ENCODE data around the gene TXNDC11. TPM values are rescaled to one million over a fixed set of nuclear protein-coding genes. Genes with fewer than 3 reads are reported as not detected.

TXNDC11 gene
- total and polyA plus RNA-seq, 3 donors from 2014 or later = 34.4 to 45.3 (median 42.3) TPM

DNA sequence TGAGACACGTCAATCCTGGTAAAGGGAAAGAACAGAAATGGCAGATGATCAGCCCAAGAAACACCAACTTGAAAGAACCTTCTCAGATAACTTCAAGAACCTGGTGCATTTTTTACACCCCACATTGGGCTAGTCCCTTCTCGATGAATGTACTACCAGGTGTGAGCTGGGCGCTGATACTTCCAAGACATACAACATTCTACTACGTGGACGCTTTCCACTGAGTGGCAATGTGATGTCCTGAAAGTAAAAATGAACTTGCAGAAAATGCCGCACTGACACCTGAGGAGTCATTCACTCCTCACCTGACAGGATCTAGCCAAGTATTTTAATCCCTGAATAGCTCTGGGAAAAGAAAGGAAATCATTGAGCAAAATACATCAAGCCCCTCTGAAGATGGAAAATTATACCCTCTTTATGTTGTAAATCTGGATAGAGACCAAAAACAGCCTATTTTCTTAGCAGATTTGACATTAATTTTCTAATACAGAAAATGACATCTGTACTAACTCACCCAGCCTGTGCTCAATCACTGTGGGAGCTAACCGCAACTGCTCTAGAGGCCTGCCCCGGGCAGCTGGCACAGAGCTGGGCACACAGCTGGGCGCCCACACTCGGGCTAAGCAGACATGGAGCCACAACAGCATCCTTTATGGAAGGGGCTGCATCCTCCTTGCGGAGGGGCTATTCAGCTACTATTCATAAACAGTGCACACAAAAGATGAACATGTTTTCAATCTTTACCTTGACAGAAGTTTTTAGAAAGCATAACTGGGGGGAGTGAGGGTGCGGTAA, 58.2 kb downstream of the TXNDC11 start:
- TF ChIP-seq POLR2A (IDR thresholded peaks at IDR 0.05) = no peak
- TF ChIP-seq, protein P1, sequence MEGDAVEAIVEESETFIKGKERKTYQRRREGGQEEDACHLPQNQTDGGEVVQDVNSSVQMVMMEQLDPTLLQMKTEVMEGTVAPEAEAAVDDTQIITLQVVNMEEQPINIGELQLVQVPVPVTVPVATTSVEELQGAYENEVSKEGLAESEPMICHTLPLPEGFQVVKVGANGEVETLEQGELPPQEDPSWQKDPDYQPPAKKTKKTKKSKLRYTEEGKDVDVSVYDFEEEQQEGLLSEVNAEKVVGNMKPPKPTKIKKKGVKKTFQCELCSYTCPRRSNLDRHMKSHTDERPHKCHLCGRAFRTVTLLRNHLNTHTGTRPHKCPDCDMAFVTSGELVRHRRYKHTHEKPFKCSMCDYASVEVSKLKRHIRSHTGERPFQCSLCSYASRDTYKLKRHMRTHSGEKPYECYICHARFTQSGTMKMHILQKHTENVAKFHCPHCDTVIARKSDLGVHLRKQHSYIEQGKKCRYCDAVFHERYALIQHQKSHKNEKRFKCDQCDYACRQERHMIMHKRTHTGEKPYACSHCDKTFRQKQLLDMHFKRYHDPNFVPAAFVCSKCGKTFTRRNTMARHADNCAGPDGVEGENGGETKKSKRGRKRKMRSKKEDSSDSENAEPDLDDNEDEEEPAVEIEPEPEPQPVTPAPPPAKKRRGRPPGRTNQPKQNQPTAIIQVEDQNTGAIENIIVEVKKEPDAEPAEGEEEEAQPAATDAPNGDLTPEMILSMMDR (IDR thresholded peaks at IDR 0.05) = no peak
- Histone ChIP-seq H3K9me3 (no peaks in the 10 kb centered on the region), H3K36me3 (ENCODE audit: low read depth, missing control alignments) (no peaks in the 10 kb centered on the region), H3K4me3 (no peak overlapping the region), H3K4me1 (no peaks in the 10 kb centered on the region), H3K27me3 (no peaks in the 10 kb centered on the region), H3K27ac (no peak overlapping the region)
- DNase-seq = no peak
- intact Hi-C loops (cut with DNase I; ENCODE audit: low total_unique reads) = no loop called here
- WGBS, 2 donors = 92 to 94% methylated on average over 12 of the region's 12 CpGs

DNA sequence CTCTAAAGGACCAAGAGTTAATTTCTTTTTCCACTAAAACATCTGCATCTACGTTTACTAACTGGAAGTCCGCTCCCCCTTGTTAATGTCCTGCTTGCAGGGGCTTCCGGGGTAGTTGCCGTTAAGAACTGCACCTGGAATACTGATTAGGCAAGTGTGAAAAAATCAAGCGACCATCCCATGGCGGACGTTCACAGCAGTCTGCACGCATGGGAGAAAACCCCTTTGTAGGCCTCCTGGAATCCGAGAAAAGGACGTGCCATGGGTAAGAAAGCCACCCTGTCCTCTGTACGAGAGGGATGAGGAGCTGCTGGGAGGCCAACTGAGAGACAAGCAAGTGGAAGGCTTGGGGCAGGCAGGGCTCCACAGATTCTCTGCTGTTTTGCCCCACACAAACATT, 59.5 kb downstream of the TXNDC11 start:
- no peak for DNase-seq
- WGBS, 2 donors = 86 to 94% methylated on average over 11 of the region's 11 CpGs
- intact Hi-C loops (cut with DNase I; ENCODE audit: low total_unique reads) = no loop called here
- Histone ChIP-seq H3K36me3 (ENCODE audit: low read depth, missing control alignments) (no peaks in the 10 kb centered on the region), H3K9me3 (no peaks in the 10 kb centered on the region), H3K4me3 (no peak overlapping the region), H3K4me1 (no peaks in the 10 kb centered on the region), H3K27me3 (no peaks in the 10 kb centered on the region), H3K27ac (no peak overlapping the region)
- TF ChIP-seq, protein P1 (IDR thresholded peaks at IDR 0.05) = no peak
- no peak for TF ChIP-seq POLR2A (IDR thresholded peaks at IDR 0.05)

DNA sequence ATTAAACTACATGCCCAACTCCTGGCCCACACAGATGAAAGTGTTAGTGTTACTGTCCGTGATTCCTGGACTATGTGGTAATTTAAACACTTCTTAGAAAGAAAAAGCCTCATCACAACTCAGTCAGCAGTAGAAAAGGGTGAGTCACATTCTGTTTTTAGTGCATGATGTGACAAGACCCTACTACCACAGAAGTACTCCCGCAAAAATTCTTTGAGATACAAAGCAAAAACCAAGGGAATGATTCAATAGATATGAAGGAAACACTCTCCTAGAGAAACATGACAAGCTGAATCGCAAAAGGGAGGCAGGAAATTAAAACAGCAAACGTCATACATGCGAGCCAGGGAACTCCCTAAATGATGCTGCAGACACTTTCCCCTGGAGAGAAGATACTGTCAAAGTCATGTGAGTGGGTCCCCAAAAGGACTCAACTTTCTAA, 60.0 kb downstream of the TXNDC11 start:
- no peak overlapping the region for H3K27ac ChIP-seq
- H3K4me1 ChIP-seq = no peaks in the 10 kb centered on the region
- H3K4me3 ChIP-seq = no peak overlapping the region
- H3K27me3 ChIP-seq = no peaks in the 10 kb centered on the region
- TF ChIP-seq POLR2A (IDR thresholded peaks at IDR 0.05) = no peak
- TF ChIP-seq, protein P1 (IDR thresholded peaks at IDR 0.05) = no peak
- DNase-seq = no peak
- no peaks in the 10 kb centered on the region for H3K9me3 ChIP-seq
- 82 to 85% methylated on average over 5 of the region's 5 CpGs for WGBS, 2 donors
- H3K36me3 ChIP-seq (ENCODE audit: low read depth, missing control alignments) = no peaks in the 10 kb centered on the region
- intact Hi-C loops (cut with DNase I; ENCODE audit: low total_unique reads) = no loop called here

DNA sequence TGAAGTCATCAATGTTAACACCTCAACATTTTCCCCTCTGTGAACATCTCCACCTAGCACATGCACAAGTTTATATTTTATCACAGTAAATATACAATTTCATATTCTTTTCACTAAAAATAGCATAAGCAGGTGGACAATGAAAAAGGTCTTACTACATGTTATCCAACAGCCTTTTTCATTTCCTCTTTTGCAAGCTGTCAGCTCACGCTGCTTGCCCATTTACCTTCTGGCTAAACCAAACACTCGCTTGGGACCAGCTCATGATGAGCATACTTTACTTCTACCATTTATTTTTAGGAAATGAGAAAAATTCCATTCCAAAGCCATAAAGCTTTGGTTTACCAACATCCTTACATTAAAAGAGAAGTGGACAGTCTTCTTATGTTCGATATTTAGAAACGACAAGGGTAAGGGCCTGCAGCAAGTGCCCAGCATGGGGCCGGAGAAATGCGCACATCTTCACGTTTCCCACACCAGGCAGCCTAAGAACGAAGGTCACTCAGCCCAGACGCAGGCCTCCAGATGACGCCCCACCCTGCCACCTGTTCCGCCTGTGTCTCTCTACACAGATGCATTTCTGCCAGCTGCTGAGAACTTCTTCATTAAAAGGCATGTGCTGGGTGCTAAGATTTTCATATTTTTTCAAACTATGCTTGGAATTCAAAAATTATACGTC, 60.5 kb downstream of the TXNDC11 start:
- no peaks in the 10 kb centered on the region for H3K27me3 ChIP-seq
- intact Hi-C loops (cut with DNase I; ENCODE audit: low total_unique reads) = no loop called here
- H3K4me1 ChIP-seq = no peaks in the 10 kb centered on the region
- no peak overlapping the region for H3K4me3 ChIP-seq
- DNase-seq = no peak
- no peak for TF ChIP-seq POLR2A (IDR thresholded peaks at IDR 0.05)
- TF ChIP-seq, protein P1 (IDR thresholded peaks at IDR 0.05) = no peak
- H3K27ac ChIP-seq = no peak overlapping the region
- H3K9me3 ChIP-seq = no peaks in the 10 kb centered on the region
- 84 to 89% methylated on average over 12 of the region's 12 CpGs for WGBS, 2 donors
- H3K36me3 ChIP-seq (ENCODE audit: low read depth, missing control alignments) = no peaks in the 10 kb centered on the region

Measured in testis (tissue), 3 donors.